ENCODE results near the gene CACNA2D4.

- TF ChIP-seq, protein P1, sequence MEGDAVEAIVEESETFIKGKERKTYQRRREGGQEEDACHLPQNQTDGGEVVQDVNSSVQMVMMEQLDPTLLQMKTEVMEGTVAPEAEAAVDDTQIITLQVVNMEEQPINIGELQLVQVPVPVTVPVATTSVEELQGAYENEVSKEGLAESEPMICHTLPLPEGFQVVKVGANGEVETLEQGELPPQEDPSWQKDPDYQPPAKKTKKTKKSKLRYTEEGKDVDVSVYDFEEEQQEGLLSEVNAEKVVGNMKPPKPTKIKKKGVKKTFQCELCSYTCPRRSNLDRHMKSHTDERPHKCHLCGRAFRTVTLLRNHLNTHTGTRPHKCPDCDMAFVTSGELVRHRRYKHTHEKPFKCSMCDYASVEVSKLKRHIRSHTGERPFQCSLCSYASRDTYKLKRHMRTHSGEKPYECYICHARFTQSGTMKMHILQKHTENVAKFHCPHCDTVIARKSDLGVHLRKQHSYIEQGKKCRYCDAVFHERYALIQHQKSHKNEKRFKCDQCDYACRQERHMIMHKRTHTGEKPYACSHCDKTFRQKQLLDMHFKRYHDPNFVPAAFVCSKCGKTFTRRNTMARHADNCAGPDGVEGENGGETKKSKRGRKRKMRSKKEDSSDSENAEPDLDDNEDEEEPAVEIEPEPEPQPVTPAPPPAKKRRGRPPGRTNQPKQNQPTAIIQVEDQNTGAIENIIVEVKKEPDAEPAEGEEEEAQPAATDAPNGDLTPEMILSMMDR (IDR thresholded peaks at IDR 0.05; ENCODE audit: low read depth, low read length) = no peak
- TF ChIP-seq EZH2phosphoT487 (IDR thresholded peaks at IDR 0.05; ENCODE audit: low read depth) = no peak
These were observed 123.1 kb downstream of the CACNA2D4 start for GRCh38 chr12:1795221-1795784.
